ENCODE measurements around the gene FAM117B. TPM values are rescaled to one million over a fixed set of nuclear protein-coding genes. Genes with fewer than 3 reads are reported as not detected.

The FAM117B gene
- total and polyA plus RNA-seq, 2 of the 8 experiments (the other 6 are each of a cell fraction or from before 2014, with no cell fraction given), result 3.9 to 22.6 TPM

- POLR2A ChIA-PET (ENCODE audit: partially characterized antibody), result no interaction called here
Measured at GRCh38 chr2:202782940-202783558, 148.3 kb downstream of the FAM117B start.

More at GRCh38 chr2:202782940-202783558, 148.3 kb downstream of the FAM117B start:
- peaks cover 0 to 7% (median 2%) of the 10 kb centered on the region in 4 experiments; a peak in 4 of 8 replicates for H3K36me3 ChIP-seq (ENCODE audit: control insufficient read depth in 2 of 4, insufficient read depth in 4 of 4, low read length in 3 of 4)
- H4K8ac ChIP-seq (ENCODE audit: extremely low read depth, insufficient read depth, low read length), result no peak overlapping the region
- H3K27me3 ChIP-seq (replicated peaks in 1 of 4; ENCODE audit: control insufficient read depth in 3 of 4, extremely low read depth in 1 of 4, insufficient read depth in 3 of 4, low read length in 3 of 4), result no peaks in the 10 kb centered on the region
- no peak for FAIRE-seq
- H2AK5ac ChIP-seq (ENCODE audit: low read depth, low read length), result no peak overlapping the region
- no peak overlapping the region for H3K4me2 ChIP-seq (ENCODE audit: insufficient read depth in 1 of 2, low read depth in 2 of 2, low read length in 2 of 2)
- no peak overlapping the region for H3K23ac ChIP-seq (ENCODE audit: insufficient read length)
- H2BK15ac ChIP-seq (ENCODE audit: low read length), result no peak overlapping the region
- H3K4me1 ChIP-seq (replicated peaks in 1 of 4; ENCODE audit: control insufficient read depth in 3 of 4, insufficient read depth in 4 of 4, low read length in 3 of 4), result no peaks in the 10 kb centered on the region
- H3K23me2 ChIP-seq (ENCODE audit: low read depth, low read length), result no peaks in the 10 kb centered on the region
- no peaks in the 10 kb centered on the region for H3K9me3 ChIP-seq (ENCODE audit: insufficient read depth in 2 of 2, low read depth in 1 of 2, low read length in 1 of 2)
- 78% methylated on average over 3 of the region's 3 CpGs; no CpG with 5 or more reads in 1 of the 2 experiments for WGBS, 2 experiments (ENCODE audit: extremely low coverage in 1 of 2, insufficient coverage in 1 of 2, insufficient read length in 1 of 2, insufficient replicate concordance in 2 of 2, low coverage in 1 of 2, low lambda C conversion rate in 2 of 2, missing lambda C conversion rate in 1 of 2)
- H3K79me2 ChIP-seq (ENCODE audit: control insufficient read depth in 1 of 2, insufficient read depth in 2 of 2, low read length in 2 of 2), result no peaks in the 10 kb centered on the region
- H3K9ac ChIP-seq (replicated peaks in 1 of 4; ENCODE audit: extremely low read depth in 1 of 4, low read depth in 3 of 4, low read length in 3 of 4), result no peak overlapping the region
- H4K5ac ChIP-seq (ENCODE audit: insufficient read length, low read depth, low read length), result no peak overlapping the region
- no peak overlapping the region for H2BK120ac ChIP-seq (replicated peaks; ENCODE audit: low read depth, low read length)
- H3K79me1 ChIP-seq (ENCODE audit: low read depth, low read length), result no peaks in the 10 kb centered on the region
- H2BK20ac ChIP-seq (ENCODE audit: low read length), result no peak overlapping the region
- TF ChIP-seq HDAC6 (IDR thresholded peaks at IDR 0.05; ENCODE audit: low read depth, low read length), result no peak
- TF ChIP-seq SP4 (IDR thresholded peaks at IDR 0.05; ENCODE audit: low read length), result no peak
- no peak for TF ChIP-seq CTBP2 (IDR thresholded peaks at IDR 0.05; ENCODE audit: borderline replicate concordance, insufficient read depth, insufficient read length, low read length)
- TF ChIP-seq ATF2 (IDR thresholded peaks at IDR 0.05; ENCODE audit: low read length), result no peak
- no peak for TF ChIP-seq GTF2F1 (IDR thresholded peaks at IDR 0.05; ENCODE audit: borderline replicate concordance, low read depth, low read length)
- TF ChIP-seq ASH2L (IDR thresholded peaks at IDR 0.05; ENCODE audit: low read length), result no peak
- H2AFZ ChIP-seq (ENCODE audit: low read length), result no peak overlapping the region
- no peak overlapping the region for H3K14ac ChIP-seq (ENCODE audit: insufficient read length)
- no peak overlapping the region for H4K91ac ChIP-seq (replicated peaks; ENCODE audit: insufficient read length, low read length)
- H3K18ac ChIP-seq (ENCODE audit: extremely low read depth, low read length), result no peak overlapping the region
- H2BK12ac ChIP-seq (ENCODE audit: low read depth, low read length), result no peak overlapping the region
- H3K4me3 ChIP-seq (ENCODE audit: extremely low read depth in 1 of 4, insufficient read depth in 2 of 4, low read depth in 3 of 4, low read length in 4 of 4), result no peak overlapping the region
- CTCF ChIA-PET (ENCODE audit: partially characterized antibody), result no interaction called here
- no peak for DNase-seq (ENCODE audit: low read depth in 1 of 2, low spot score in 2 of 2)
- H3K27ac ChIP-seq (ENCODE audit: low read depth, low read length), result no peak overlapping the region
- no peak overlapping the region for H3K56ac ChIP-seq (replicated peaks; ENCODE audit: insufficient read length, low read depth, low read length)
- no peak overlapping the region for H2BK5ac ChIP-seq (ENCODE audit: low read depth, low read length)
- peaks cover 0 to 2% of the 10 kb centered on the region in 2 experiments for H4K20me1 ChIP-seq (replicated peaks in 1 of 2; ENCODE audit: control insufficient read depth in 1 of 2, insufficient read depth in 2 of 2, low read length in 2 of 2)
- no peak overlapping the region for H3K4ac ChIP-seq (replicated peaks; ENCODE audit: insufficient read length, low read depth, low read length)

All from H1 (cell line).